ENCODE data around the gene RDX.

- no peak for TF ChIP-seq POLR2A (IDR thresholded peaks at IDR 0.05; ENCODE audit: low read length)
- no peak for TF ChIP-seq CBX2 (IDR thresholded peaks at IDR 0.05; ENCODE audit: borderline replicate concordance, low read depth)
- no peak for TF ChIP-seq MAX (IDR thresholded peaks at IDR 0.05)
- no peak for TF ChIP-seq USF2 (IDR thresholded peaks at IDR 0.05)
- no peak for TF ChIP-seq BHLHE40 (IDR thresholded peaks at IDR 0.05; ENCODE audit: low read depth, low read length)
Observed at GRCh38 chr11:110345743-110346142, 49.3 kb upstream of the RDX start.

Measured in A549 (cell line).